Esophagus muscularis mucosa (tissue), 4 donors: ENCODE results near the gene FGFR2. TPM values are rescaled to one million over a fixed set of nuclear protein-coding genes. Genes with fewer than 3 reads are reported as not detected.

Experiments
- DNase-seq: peaks from one replicate; pipeline ENCODE4 v3.0.0-alpha.2; 2017; ENCODE audit errors: extremely low spot score
- H3K27ac ChIP-seq, 4 donors: fragments of 200-600 bp; sonication (generic); replicated peaks in 1 of 4; 1 replicate in 3 of 4; 2 replicates in 1 of 4; pipeline ENCODE4 v1.5.1; 2016 to 2019; ENCODE audit warnings: mild to moderate bottlenecking in 1 of 4
- H3K27me3 ChIP-seq, 4 donors: fragments of 200-600 bp; sonication (generic); one replicate each; pipeline versions ENCODE4 v1.5.1 to v1.6.0; 2016 to 2019
- H3K36me3 ChIP-seq, 4 donors: fragments of 200-600 bp; sonication (generic); one replicate each; pipeline ENCODE4 v1.5.1; 2016 to 2019
- H3K4me1 ChIP-seq, 4 donors: fragments of 200-600 bp; sonication (generic); one replicate each; pipeline ENCODE4 v1.5.1; 2016 to 2019
- H3K4me3 ChIP-seq, 4 donors: fragments of 200-600 bp; sonication (generic); 1 replicate in 2 of 4; 2 replicates in 2 of 4; pipeline ENCODE4 v1.5.1; 2016 to 2019; ENCODE audit warnings: mild to moderate bottlenecking in 4 of 4, moderate library complexity in 1 of 4
- H3K9me3 ChIP-seq, 4 donors: fragments of 200-600 bp; sonication (generic); 1 replicate in 3 of 4; 2 replicates in 1 of 4; pipeline ENCODE4 v1.5.1; 2016 to 2019
- EP300 ChIP-seq: sonication (generic); formaldehyde crosslinking; IDR thresholded peaks from one replicate; pipeline ENCODE4 v1.6.1; 2017; ENCODE audit warnings: antibody characterized with exemption
- POLR2A ChIP-seq: fragments of 450-650 bp; IDR thresholded peaks from one replicate; pipeline ENCODE4 v1.6.1; 2017; ENCODE audit warnings: antibody characterized with exemption, moderate library complexity, mild to moderate bottlenecking, low read depth
- POLR2AphosphoS5 ChIP-seq, 2 donors: sonication (generic); formaldehyde crosslinking; IDR thresholded peaks; one replicate each; pipeline ENCODE4 v1.6.1; 2017; ENCODE audit warnings: antibody characterized with exemption in 2 of 2
- WGBS: methylation state at CpG from one replicate; pipeline ENCODE4 v1.1.5; 2018; 5-methylcytosine and 5-hydroxymethylcytosine counted together
- intact Hi-C: fragments of 100-400 bp; cut with DNase I; formaldehyde crosslinking; loops from one replicate; pipeline ENCODE4 v1.15.1; 2023
- total RNA-seq, 4 donors: library from RNA; depleted of rRNA; stranded (reverse); fragments of >200 nt; gene quantifications; one replicate each; pipeline versions ENCODE4 v1.1.0 to v1.2.1, GENCODE V29; 2016
- TF ChIP-seq, protein P1 (sequence below), 3 experiments: fragments of 200-600 bp in 2 of 3; fragments of 450-650 bp in 1 of 3; sonication (generic) in 2 of 3; IDR thresholded peaks; one replicate each; pipeline ENCODE4 v1.5.1; 2017 to 2019; ENCODE audit warnings: antibody characterized with exemption in 3 of 3, mild to moderate bottlenecking in 2 of 3, moderate library complexity in 1 of 3

FGFR2 gene
- total RNA-seq, 4 donors from 2014 or later = 58.6 to 74.0 (median 60.5) TPM

- intact Hi-C loops = no loop called here
- Histone ChIP-seq H3K4me1 (peaks cover 0 to 45% (median 38%) of the 10 kb centered on the region in 4 donors), H3K4me3 (no peak overlapping the region), H3K27me3 (no peaks in the 10 kb centered on the region), H3K36me3 (no peaks in the 10 kb centered on the region), H3K27ac (peak overlapping the region; percentile 79 to 82 (median 81)), H3K9me3 (no peaks in the 10 kb centered on the region)
- TF ChIP-seq EP300 = no peak
- TF ChIP-seq POLR2A = no peak
- no peak for TF ChIP-seq POLR2AphosphoS5 (IDR thresholded peaks at IDR 0.05)
- TF ChIP-seq, protein P1, sequence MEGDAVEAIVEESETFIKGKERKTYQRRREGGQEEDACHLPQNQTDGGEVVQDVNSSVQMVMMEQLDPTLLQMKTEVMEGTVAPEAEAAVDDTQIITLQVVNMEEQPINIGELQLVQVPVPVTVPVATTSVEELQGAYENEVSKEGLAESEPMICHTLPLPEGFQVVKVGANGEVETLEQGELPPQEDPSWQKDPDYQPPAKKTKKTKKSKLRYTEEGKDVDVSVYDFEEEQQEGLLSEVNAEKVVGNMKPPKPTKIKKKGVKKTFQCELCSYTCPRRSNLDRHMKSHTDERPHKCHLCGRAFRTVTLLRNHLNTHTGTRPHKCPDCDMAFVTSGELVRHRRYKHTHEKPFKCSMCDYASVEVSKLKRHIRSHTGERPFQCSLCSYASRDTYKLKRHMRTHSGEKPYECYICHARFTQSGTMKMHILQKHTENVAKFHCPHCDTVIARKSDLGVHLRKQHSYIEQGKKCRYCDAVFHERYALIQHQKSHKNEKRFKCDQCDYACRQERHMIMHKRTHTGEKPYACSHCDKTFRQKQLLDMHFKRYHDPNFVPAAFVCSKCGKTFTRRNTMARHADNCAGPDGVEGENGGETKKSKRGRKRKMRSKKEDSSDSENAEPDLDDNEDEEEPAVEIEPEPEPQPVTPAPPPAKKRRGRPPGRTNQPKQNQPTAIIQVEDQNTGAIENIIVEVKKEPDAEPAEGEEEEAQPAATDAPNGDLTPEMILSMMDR (IDR thresholded peaks at IDR 0.05) = no peak
- 87% methylated on average over 5 of the region's 5 CpGs for WGBS
- DNase-seq = no peak
Observed at GRCh38 chr10:121461307-121461706, 136.9 kb downstream of the FGFR2 start.

DNA sequence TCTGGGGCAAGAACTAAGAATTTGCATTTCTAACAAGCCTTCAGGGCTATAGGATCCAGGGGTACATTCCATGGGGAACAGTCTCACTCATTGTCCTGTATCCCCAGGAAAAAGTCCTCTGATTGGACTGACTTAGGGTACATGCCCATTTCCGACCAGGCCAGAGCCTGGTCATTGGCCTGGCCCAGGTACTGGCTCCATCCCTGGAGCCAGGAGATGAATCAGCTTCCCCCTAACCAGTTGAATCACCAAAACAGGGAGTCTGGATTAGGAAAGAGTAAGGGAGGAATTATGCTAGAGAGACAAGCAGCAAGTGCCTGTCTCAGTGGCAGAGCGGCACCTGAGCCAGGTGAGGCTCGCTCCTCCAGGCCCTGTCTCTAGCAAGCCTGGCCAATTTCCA is 137.5 kb downstream of the FGFR2 start:
- 96% methylated on average over 2 of the region's 3 CpGs for WGBS
- intact Hi-C loops = no loop called here
- H3K27ac ChIP-seq = peak overlapping the region; percentile 79 to 82 (median 81)
- no peaks in the 10 kb centered on the region for H3K36me3 ChIP-seq
- H3K9me3 ChIP-seq = no peaks in the 10 kb centered on the region
- no peak for DNase-seq
- no peak overlapping the region for H3K4me3 ChIP-seq
- H3K4me1 ChIP-seq = peaks cover 0 to 45% (median 38%) of the 10 kb centered on the region in 4 donors
- no peak for TF ChIP-seq POLR2AphosphoS5 (IDR thresholded peaks at IDR 0.05)
- TF ChIP-seq POLR2A = no peak
- no peak for TF ChIP-seq EP300
- TF ChIP-seq, protein P1 (IDR thresholded peaks at IDR 0.05) = no peak
- no peaks in the 10 kb centered on the region for H3K27me3 ChIP-seq

DNA sequence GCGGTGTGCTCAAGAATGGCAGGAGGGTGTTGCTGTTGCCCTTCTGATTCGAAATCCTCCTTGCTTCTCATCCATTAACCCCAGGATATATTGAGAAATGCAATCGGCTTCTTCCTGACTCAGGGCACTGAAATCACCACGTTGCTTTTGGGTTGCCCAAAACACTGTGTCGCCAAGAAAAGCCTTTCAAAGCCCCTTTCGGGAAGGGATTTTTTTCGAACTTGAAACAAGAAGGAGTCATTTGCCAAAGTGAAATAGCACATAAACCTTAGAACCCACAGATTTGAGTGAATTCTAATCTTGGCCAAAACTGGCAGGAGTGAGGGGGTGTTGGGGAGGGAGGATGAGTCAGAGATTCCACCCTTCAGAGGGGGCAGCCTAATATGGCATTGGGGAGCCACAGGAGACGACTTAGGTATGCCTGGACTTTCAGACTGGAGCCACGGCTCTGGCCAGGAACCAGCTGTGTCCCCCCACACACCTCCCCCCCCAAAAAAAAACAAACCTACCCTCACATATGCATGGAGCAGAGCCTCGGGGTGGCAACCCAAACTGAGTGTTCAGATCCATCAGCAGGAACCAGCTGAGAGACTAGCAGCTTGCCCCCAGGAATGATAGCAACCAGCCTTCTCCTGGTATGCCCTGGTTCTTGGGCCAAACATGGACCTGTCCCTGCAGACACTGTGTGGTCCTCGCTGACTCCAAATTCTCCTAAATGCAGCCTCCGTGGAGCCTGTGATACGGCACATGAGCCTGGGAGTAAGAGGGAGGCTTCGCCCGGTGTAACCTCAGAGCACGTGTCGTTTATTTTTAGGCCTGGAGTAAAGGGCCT is 138.4 kb downstream of the FGFR2 start:
- H3K9me3 ChIP-seq = no peaks in the 10 kb centered on the region
- no peaks in the 10 kb centered on the region for H3K36me3 ChIP-seq
- intact Hi-C loops = no loop called here
- DNase-seq = no peak
- TF ChIP-seq, protein P1 (IDR thresholded peaks at IDR 0.05) = no peak
- TF ChIP-seq POLR2AphosphoS5 (IDR thresholded peaks at IDR 0.05) = peak; percentile 65 to 79
- peak overlapping the region; percentile 79 to 82 (median 81) for H3K27ac ChIP-seq
- H3K4me3 ChIP-seq = peak overlapping the region in 2 of 4 donors; percentile 20 to 27
- 43% methylated on average over 16 of the region's 17 CpGs for WGBS
- H3K27me3 ChIP-seq = no peaks in the 10 kb centered on the region
- H3K4me1 ChIP-seq = peaks cover 0 to 45% (median 38%) of the 10 kb centered on the region in 4 donors

- 89% methylated on average over 6 of the region's 6 CpGs for WGBS
- TF ChIP-seq EP300 (no peak), POLR2A (no peak)
- TF ChIP-seq, protein P1 (IDR thresholded peaks at IDR 0.05) = no peak
- Histone ChIP-seq H3K4me1 (peaks cover 0 to 45% (median 38%) of the 10 kb centered on the region in 4 donors), H3K27ac (peak overlapping the region; percentile 79 to 82 (median 81)), H3K4me3 (peak overlapping the region in 2 of 4 donors; percentile 20 to 27), H3K27me3 (no peaks in the 10 kb centered on the region), H3K9me3 (no peaks in the 10 kb centered on the region), H3K36me3 (no peaks in the 10 kb centered on the region)
- intact Hi-C loops = no loop called here
- no peak for DNase-seq
Observed at GRCh38 chr10:121459279-121459621, 139.0 kb downstream of the FGFR2 start.
